HepG2 (cell line): Measurements from ENCODE around the gene BSG. TPM values are rescaled to one million over a fixed set of nuclear protein-coding genes. Genes with fewer than 3 reads are reported as not detected.

Source experiments
- BRCA1 ChIP-seq: sonication (generic); formaldehyde crosslinking; IDR thresholded peaks from 2 replicates; pipeline ENCODE4 v1.4.0; 2020; ENCODE audit warnings: missing genetic modification reagents
- CREBL2 ChIP-seq: sonication (generic); formaldehyde crosslinking; IDR thresholded peaks from 2 replicates; pipeline ENCODE4 v1.8.1; 2023; ENCODE audit warnings: missing genetic modification reagents, mild to moderate bottlenecking, borderline replicate concordance
- ELK4 ChIP-seq: sonication (generic); formaldehyde crosslinking; IDR thresholded peaks from 2 replicates; pipeline ENCODE4 v1.9.0; 2021; ENCODE audit warnings: missing genetic modification reagents, borderline replicate concordance
- FOXA1 ChIP-seq, 2 experiments: fragments of 450-650 bp in 1 of 2; sonication (generic) in 1 of 2; formaldehyde crosslinking in 1 of 2; IDR thresholded peaks; 2 replicates each; pipeline versions ENCODE4 v1.4.0 to v1.6.1; 2016 to 2020; ENCODE audit warnings: missing genetic modification reagents in 1 of 2
- GPN1 ChIP-seq: sonication (generic); formaldehyde crosslinking; IDR thresholded peaks from 2 replicates; pipeline ENCODE4 v1.5.1; 2020; ENCODE audit warnings: missing genetic modification reagents, borderline replicate concordance
- HOXA9 ChIP-seq: sonication (generic); formaldehyde crosslinking; IDR thresholded peaks from 2 replicates; pipeline ENCODE4 v1.8.1; 2022; ENCODE audit warnings: missing genetic modification reagents, mild to moderate bottlenecking, moderate library complexity, borderline replicate concordance
- JUNB ChIP-seq: sonication (generic); formaldehyde crosslinking; IDR thresholded peaks from 2 replicates; pipeline ENCODE4 v1.8.0; 2022; ENCODE audit warnings: missing genetic modification reagents, mild to moderate bottlenecking, borderline replicate concordance
- MTF2 ChIP-seq: sonication (generic); formaldehyde crosslinking; IDR thresholded peaks from 2 replicates; pipeline ENCODE4 v1.5.0; 2020; ENCODE audit warnings: missing genetic modification reagents, borderline replicate concordance
- NFE2L1 ChIP-seq: sonication (generic); formaldehyde crosslinking; IDR thresholded peaks from 2 replicates; pipeline ENCODE4 v1.4.0; 2020; ENCODE audit warnings: missing genetic modification reagents, mild to moderate bottlenecking, borderline replicate concordance
- NFE2L2 ChIP-seq: fragments of 150-350 bp; IDR thresholded peaks from 2 replicates; pipeline ENCODE4 v1.6.1; 2014; ENCODE audit warnings: low read length
- NFRKB ChIP-seq: fragments of 450-650 bp; IDR thresholded peaks from 2 replicates; pipeline ENCODE4 v1.6.1; 2017
- RAD21 ChIP-seq: fragments of 450-650 bp; formaldehyde crosslinking; IDR thresholded peaks from 2 replicates; pipeline ENCODE4 v1.5.0; 2020; ENCODE audit warnings: mild to moderate bottlenecking
- RFX1 ChIP-seq: fragments of 450-650 bp; IDR thresholded peaks from 2 replicates; pipeline ENCODE4 v1.6.1; 2017
- RFXAP ChIP-seq: sonication (generic); formaldehyde crosslinking; IDR thresholded peaks from 2 replicates; pipeline ENCODE4 v1.4.0; 2020; ENCODE audit warnings: missing genetic modification reagents, borderline replicate concordance
- SRY ChIP-seq: sonication (generic); formaldehyde crosslinking; IDR thresholded peaks from 2 replicates; pipeline ENCODE4 v1.8.0; 2022; ENCODE audit warnings: mild to moderate bottlenecking, missing genetic modification reagents
- TFDP1 ChIP-seq: IDR thresholded peaks from 2 replicates; pipeline ENCODE4 v1.6.1; 2016; ENCODE audit warnings: missing compliant biosample characterization, missing genetic modification reagents, borderline replicate concordance
- ZBTB21 ChIP-seq: sonication (generic); formaldehyde crosslinking; IDR thresholded peaks from 2 replicates; pipeline ENCODE4 v1.4.0; 2020; ENCODE audit warnings: missing genetic modification reagents
- ZMYM2 ChIP-seq: sonication (generic); formaldehyde crosslinking; IDR thresholded peaks from 2 replicates; pipeline ENCODE4 v1.8.0; 2022; ENCODE audit warnings: mild to moderate bottlenecking, missing genetic modification reagents
- ZNF136 ChIP-seq: sonication (generic); formaldehyde crosslinking; IDR thresholded peaks from 2 replicates; pipeline ENCODE4 v1.8.1; 2022; ENCODE audit warnings: low read depth, mild to moderate bottlenecking, moderate library complexity, missing genetic modification reagents
- ZNF30 ChIP-seq: sonication (generic); formaldehyde crosslinking; IDR thresholded peaks from 2 replicates; pipeline ENCODE4 v1.5.0; 2020; ENCODE audit warnings: mild to moderate bottlenecking, missing genetic modification reagents
- ZNF33A ChIP-seq: sonication (generic); formaldehyde crosslinking; IDR thresholded peaks from 2 replicates; pipeline ENCODE4 v1.5.1; 2020; ENCODE audit warnings: missing genetic modification reagents, mild to moderate bottlenecking, moderate library complexity, borderline replicate concordance
- ZNF558 ChIP-seq: sonication (generic); formaldehyde crosslinking; IDR thresholded peaks from 2 replicates; pipeline ENCODE4 v1.9.0; 2022; ENCODE audit warnings: mild to moderate bottlenecking, missing genetic modification reagents, borderline replicate concordance
- ZNF709 ChIP-seq: sonication (generic); formaldehyde crosslinking; IDR thresholded peaks from 2 replicates; pipeline ENCODE4 v1.5.0; 2020; ENCODE audit warnings: mild to moderate bottlenecking, missing genetic modification reagents
- ZSCAN21 ChIP-seq: sonication (generic); formaldehyde crosslinking; IDR thresholded peaks from 2 replicates; pipeline ENCODE4 v1.8.0; 2022; ENCODE audit warnings: mild to moderate bottlenecking, missing genetic modification reagents, moderate library complexity, borderline replicate concordance
- polyA plus RNA-seq, 8 experiments: library from polyadenylated mRNA; depleted of rRNA in 3 of 8; stranded (reverse) in 7 of 8; unstranded in 1 of 8; fragments of >200 nt; fragmentation: Illumina TruSeq in 4 of 8; extraction: Trizol in 4 of 8; gene quantifications; 2 replicates each; pipeline versions ENCODE4 v1.2.1 to v1.2.3, GENCODE V29; 2011 to 2016; ENCODE audit warnings: low read depth in 4 of 8, missing spikeins in 1 of 8, mixed read lengths in 1 of 8; ENCODE audit not compliant: insufficient read depth in 1 of 8
- total RNA-seq, 5 experiments: library from RNA; depleted of rRNA; stranded (reverse); fragments of >200 nt; fragmentation: Illumina TruSeq; extraction: Trizol; gene quantifications; 2 replicates each; pipeline ENCODE4 v1.2.3, GENCODE V29; 2016; ENCODE audit warnings: low read depth in 1 of 5
- TF ChIP-seq, protein P1 (sequence below): sonication (generic); formaldehyde crosslinking; IDR thresholded peaks from 2 replicates; pipeline ENCODE4 v1.5.1; 2020; ENCODE audit warnings: missing genetic modification reagents, mild to moderate bottlenecking, borderline replicate concordance
- TF ChIP-seq, protein P2 (sequence below): sonication (generic); formaldehyde crosslinking; IDR thresholded peaks from 2 replicates; pipeline ENCODE4 v1.5.1; 2020; ENCODE audit warnings: mild to moderate bottlenecking, missing genetic modification reagents, moderate library complexity

BSG gene
- total and polyA plus RNA-seq, 2 of the 13 experiments (the other 11 are each of a cell fraction or from before 2014, with no cell fraction given), result 309 to 754 TPM

DNA sequence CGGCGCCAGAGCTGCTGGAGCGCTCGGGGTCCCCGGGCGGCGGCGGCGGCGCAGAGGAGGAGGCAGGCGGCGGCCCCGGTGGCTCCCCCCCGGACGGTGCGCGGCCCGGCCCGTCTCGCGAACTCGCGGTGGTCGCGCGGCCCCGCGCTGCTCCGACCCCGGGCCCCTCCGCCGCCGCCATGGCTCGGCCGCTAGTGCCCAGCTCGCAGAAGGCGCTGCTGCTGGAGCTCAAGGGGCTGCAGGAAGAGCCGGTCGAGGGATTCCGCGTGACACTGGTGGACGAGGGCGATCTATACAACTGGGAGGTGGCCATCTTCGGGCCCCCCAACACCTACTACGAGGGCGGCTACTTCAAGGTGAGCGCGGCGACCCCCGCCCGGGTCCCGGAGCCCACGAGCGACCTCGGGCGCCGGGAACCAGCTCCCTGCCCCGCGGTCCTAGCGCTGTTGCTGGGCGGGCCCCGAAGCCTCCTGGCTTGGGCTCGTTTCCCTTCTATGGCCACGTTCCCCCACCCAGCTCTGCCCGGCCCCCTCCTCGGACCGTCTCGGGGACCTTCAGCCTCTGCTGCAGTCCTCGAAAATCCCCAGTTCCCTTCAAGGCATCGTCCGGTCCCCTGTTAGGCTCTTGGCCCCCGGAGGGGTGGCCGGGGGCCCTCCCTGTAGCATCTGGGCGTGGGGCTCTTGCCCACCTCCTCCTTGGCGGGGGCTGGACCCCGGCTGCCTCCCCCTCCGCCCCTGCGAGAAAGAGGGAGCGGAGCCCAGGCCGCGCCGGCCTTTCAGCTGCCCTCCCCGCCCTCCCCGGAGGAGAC lies 40.4 kb upstream of the BSG start, which contains the start of gene CDC34 (continued):
- TF ChIP-seq TFDP1 (CRISPR knock-in tag) (no peak), ZMYM2 (CRISPR knock-in tag) (no peak), JUNB (CRISPR knock-in tag) (no peak), ZSCAN21 (no peak), ZNF709 (CRISPR knock-in tag) (no peak), RFX1 (no peak), ELK4 (CRISPR knock-in tag) (no peak), ZNF558 (CRISPR knock-in tag) (no peak), GPN1 (CRISPR knock-in tag) (no peak), ZNF136 (CRISPR knock-in tag) (no peak), RAD21 (no peak; the same call in 1 of the 2 replicates), CREBL2 (no peak), ZNF33A (CRISPR knock-in tag) (no peak), NFE2L1 (CRISPR knock-in tag) (no peak), HOXA9 (CRISPR knock-in tag) (no peak), BRCA1 (CRISPR knock-in tag) (no peak), NFRKB (no peak), ZBTB21 (no peak), MTF2 (CRISPR knock-in tag) (no peak), NFE2L2 (no peak), ZNF30 (CRISPR knock-in tag) (no peak), RFXAP (CRISPR knock-in tag) (no peak), SRY (no peak), FOXA1 (IDR thresholded peaks at IDR 0.05) (no peak), FOXA1 (CRISPR knock-in tag; IDR thresholded peaks at IDR 0.05) (no peak)
- TF ChIP-seq, protein P1, sequence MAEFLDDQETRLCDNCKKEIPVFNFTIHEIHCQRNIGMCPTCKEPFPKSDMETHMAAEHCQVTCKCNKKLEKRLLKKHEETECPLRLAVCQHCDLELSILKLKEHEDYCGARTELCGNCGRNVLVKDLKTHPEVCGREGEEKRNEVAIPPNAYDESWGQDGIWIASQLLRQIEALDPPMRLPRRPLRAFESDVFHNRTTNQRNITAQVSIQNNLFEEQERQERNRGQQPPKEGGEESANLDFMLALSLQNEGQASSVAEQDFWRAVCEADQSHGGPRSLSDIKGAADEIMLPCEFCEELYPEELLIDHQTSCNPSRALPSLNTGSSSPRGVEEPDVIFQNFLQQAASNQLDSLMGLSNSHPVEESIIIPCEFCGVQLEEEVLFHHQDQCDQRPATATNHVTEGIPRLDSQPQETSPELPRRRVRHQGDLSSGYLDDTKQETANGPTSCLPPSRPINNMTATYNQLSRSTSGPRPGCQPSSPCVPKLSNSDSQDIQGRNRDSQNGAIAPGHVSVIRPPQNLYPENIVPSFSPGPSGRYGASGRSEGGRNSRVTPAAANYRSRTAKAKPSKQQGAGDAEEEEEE (CRISPR knock-in tag), result no peak
- TF ChIP-seq, protein P2, sequence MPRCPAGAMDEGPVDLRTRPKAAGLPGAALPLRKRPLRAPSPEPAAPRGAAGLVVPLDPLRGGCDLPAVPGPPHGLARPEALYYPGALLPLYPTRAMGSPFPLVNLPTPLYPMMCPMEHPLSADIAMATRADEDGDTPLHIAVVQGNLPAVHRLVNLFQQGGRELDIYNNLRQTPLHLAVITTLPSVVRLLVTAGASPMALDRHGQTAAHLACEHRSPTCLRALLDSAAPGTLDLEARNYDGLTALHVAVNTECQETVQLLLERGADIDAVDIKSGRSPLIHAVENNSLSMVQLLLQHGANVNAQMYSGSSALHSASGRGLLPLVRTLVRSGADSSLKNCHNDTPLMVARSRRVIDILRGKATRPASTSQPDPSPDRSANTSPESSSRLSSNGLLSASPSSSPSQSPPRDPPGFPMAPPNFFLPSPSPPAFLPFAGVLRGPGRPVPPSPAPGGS, result no peak
